Astrocyte of the cerebellum (primary cell): ENCODE results near the gene PMEPA1.

Experiments used
- DNase-seq: peaks from one replicate; pipeline ENCODE4 v3.0.0-alpha.2; 2011; ENCODE audit warnings: low read depth
- H3K4me3 ChIP-seq: 2 replicates; pipeline ENCODE4 v1.5.1; 2011; ENCODE audit warnings: mild to moderate bottlenecking, low read depth, low read length, moderate library complexity
- in situ Hi-C: cut with HindIII; loops from 2 replicates; pipeline ENCODE4 v1.10.0; 2017; ENCODE audit warnings: low sequenced_read_pairs
- TF ChIP-seq, protein P1 (sequence below): IDR thresholded peaks from 2 replicates; pipeline ENCODE4 v1.5.1; 2012; ENCODE audit warnings: low read length, low read depth, moderate library complexity, mild to moderate bottlenecking; ENCODE audit errors: missing control alignments

PMEPA1 gene

DNA sequence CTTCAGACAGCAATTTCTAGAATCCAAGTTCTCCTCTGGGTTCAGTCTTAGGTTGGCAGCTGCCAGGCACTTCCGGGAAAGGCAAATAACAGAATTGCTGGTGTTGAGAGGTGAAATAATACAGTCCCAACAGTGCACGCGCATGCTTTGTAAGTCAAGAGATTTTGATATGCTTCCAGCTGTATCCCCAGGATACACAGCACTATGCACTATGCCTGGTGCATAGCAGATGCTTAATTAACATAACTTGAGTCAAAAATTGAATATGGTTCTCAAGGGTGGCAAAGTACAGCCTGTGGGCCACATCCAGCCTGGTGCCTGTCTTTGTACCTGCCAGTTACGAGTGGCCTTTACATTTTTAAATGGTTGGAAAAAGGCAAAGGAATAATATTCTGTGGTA is 18.9 kb upstream of the PMEPA1 start:
- H3K4me3 ChIP-seq, result no peak overlapping the region
- TF ChIP-seq, protein P1, sequence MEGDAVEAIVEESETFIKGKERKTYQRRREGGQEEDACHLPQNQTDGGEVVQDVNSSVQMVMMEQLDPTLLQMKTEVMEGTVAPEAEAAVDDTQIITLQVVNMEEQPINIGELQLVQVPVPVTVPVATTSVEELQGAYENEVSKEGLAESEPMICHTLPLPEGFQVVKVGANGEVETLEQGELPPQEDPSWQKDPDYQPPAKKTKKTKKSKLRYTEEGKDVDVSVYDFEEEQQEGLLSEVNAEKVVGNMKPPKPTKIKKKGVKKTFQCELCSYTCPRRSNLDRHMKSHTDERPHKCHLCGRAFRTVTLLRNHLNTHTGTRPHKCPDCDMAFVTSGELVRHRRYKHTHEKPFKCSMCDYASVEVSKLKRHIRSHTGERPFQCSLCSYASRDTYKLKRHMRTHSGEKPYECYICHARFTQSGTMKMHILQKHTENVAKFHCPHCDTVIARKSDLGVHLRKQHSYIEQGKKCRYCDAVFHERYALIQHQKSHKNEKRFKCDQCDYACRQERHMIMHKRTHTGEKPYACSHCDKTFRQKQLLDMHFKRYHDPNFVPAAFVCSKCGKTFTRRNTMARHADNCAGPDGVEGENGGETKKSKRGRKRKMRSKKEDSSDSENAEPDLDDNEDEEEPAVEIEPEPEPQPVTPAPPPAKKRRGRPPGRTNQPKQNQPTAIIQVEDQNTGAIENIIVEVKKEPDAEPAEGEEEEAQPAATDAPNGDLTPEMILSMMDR, result no peak
- in situ Hi-C loops, result no loop called here

DNA sequence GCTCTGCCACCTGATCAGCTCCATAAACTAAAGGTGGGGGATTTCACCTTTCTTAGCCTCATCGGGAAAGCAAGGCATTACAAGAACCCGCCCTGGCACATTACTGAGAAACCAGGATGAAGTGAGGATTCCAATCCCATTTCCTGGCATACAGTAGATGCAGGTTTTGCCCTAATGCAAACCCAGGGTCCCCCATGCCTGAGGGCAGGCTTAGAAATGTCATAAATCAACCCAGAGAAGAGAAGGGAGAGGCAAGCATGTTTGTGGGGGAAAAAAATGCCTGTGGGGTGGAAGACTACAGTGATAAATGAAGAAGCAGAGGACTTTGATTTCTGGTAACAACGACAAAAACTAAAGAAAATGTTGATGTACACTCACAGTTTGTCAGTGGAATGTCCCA is 18.0 kb upstream of the PMEPA1 start:
- TF ChIP-seq, protein P1, result no peak
- no peak overlapping the region for H3K4me3 ChIP-seq
- in situ Hi-C loops, result no loop called here
- DNase-seq, result no peak

More for the DNA sequence above, 18.9 kb upstream of the PMEPA1 start:
- DNase-seq, result no peak

DNA sequence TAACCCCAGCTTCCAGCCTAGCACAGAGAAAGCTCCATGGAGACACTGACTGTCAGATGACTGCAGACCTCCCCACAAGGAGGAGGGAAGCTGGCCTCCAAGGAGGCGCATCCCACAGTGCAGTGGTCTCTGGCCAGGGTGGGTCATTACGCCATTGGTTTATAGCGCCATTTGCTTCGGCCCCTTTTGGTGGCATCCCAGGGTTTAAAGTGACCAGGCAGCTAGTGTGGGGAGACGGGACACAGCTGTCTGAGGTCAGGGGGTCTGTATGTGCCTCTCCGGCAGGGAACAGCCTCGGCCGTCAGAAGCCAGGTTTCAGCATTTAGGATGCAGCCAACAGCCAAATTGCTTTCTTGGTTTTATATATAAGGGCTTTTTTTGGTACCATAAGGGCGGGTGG is 15.8 kb upstream of the PMEPA1 start:
- in situ Hi-C loops, result no loop called here
- TF ChIP-seq, protein P1, result no peak
- H3K4me3 ChIP-seq, result no peak overlapping the region

DNA sequence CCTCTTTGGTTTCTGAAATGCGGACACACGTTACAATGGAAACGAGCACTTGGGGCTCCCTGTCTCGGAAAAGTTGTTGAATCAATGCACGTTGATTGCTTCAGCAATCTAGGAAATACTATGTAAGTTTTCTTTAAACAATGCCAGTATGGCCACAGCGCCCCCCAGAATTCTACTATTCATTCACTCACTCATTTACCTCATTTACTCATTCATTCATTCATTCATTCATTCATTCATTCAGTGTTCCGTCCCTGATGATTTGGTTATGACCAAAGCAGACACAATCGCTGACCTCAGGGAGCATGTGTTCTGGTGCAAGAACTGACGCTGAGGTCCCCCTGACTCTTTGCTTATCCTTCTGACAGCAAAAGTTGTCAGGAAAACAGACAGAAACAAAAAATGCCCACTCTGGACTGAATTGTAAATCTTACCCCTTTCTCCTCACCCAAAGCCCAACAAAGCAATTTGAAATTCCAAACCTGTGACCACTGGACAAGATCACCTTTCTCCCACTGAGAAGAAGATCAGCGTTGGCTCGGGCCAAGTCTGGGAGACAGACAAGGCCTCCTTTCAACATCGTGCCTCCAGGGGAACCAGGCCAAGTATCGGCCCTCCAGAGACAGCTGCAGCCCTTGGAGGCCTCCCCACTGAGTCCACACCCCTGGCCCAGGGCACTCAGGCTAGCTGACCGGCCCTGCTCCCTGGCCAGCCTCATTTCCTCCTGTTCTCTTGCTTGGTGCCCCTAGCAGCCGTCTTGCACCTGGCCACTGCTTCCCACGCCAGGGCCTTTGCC is 15.0 kb upstream of the PMEPA1 start:
- no peak overlapping the region for H3K4me3 ChIP-seq
- DNase-seq, result no peak
- in situ Hi-C loops, result no loop called here
- TF ChIP-seq, protein P1, result no peak

More for the DNA sequence above, 15.8 kb upstream of the PMEPA1 start:
- DNase-seq, result no peak

DNA sequence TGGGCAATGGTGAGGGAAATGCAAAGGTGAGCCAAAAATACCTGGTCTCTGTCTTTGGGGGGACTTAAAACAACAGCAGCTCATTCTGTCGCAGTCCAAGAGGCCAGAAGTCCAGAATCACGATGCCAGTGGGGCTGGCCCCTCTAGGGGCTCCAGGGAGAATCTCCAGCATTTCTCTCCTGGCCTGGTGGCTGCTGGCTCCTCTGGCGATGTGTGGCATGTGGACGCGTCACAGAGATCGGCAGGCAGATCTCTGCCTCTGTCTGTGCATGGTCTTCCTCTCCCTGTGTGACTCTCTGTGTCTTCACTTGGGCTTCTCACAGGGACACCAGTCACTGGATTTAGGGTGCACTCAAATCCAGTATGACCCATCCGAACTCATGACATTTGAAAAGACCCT is 14.0 kb upstream of the PMEPA1 start:
- in situ Hi-C loops, result no loop called here
- no peak for DNase-seq
- H3K4me3 ChIP-seq, result no peak overlapping the region
- TF ChIP-seq, protein P1, result no peak

DNA sequence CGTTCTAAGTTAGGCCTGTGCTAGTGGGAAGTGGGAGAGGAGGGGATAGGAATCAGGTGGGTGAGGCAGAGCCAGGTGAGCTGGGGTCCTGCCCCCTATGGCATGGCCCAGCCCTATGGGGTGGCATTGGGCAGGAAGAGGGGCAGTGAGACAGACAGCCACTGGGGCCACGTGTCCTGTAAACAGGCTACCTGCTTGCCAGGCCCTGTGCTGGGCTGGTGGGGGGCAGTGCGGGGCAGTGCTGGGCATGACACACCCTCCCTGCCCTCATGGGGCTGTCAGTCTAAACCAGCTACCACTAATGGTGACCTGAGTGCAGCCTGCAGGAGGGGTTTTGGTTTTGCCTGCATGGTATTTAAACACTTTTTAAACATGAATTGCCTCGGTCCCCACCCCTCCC is 10.1 kb upstream of the PMEPA1 start:
- H3K4me3 ChIP-seq, result no peak overlapping the region
- TF ChIP-seq, protein P1, result no peak
- in situ Hi-C loops, result no loop called here
- DNase-seq, result no peak
